HG02884 (cell line): ENCODE results near the gene MAD1L1.
"Not testable (repeated sequence)": the region's sequence is repeated elsewhere in the genome, so short reads cannot be mapped to it uniquely, and the experiment has no call there.

Source experiments
- ATAC-seq: cut with Tn5 transposase; IDR thresholded peaks from one replicate; pipeline ENCODE4 v1.9.1; 2021; ENCODE audit warnings: mild to moderate bottlenecking, moderate library complexity; ENCODE audit not compliant: unreplicated experiment

The MAD1L1 gene

DNA sequence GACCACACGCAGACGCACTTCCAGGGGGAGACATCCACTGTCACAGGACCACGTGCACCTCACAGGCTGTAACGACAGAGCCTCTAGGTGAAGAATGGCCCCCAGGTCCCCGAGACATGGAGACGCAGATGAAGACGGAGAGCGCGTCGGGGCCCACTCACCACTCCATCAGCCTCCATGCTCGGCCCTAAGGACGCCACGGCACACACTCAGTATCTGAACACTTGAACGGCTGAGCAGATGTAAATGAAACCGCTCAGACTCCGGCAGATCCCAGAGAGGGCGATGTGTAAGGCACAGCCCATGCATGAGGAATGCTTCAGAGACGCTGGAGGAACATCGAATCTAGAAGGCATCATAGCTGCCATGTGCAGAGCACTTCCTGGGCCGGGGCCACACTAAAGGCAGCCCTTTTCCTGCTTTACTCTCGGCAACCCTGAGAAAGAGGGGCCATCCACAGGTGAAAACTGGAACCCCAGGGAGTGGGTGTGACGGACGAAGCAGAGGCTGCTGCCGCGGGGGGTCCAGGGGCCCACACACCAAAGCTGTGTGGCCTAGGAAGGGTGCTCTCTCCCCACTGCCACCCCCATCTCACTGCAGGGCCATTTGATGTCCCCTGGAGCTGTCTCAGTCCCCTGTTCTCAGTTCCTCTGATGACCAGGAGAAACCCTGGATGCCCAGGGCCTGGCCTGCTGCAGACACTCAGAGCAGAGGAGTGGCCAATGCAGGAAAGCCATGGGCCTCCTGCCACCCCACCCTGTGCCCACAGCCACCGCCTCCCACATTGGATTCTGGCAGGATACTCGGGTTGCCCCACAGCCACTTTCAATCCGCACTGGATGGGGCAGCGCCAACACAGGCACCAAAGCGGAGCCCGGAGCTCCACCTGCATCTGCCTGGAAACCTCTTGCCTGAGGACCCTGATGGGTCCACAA, 253.8 kb downstream of the MAD1L1 start:
- ATAC-seq = no peak

DNA sequence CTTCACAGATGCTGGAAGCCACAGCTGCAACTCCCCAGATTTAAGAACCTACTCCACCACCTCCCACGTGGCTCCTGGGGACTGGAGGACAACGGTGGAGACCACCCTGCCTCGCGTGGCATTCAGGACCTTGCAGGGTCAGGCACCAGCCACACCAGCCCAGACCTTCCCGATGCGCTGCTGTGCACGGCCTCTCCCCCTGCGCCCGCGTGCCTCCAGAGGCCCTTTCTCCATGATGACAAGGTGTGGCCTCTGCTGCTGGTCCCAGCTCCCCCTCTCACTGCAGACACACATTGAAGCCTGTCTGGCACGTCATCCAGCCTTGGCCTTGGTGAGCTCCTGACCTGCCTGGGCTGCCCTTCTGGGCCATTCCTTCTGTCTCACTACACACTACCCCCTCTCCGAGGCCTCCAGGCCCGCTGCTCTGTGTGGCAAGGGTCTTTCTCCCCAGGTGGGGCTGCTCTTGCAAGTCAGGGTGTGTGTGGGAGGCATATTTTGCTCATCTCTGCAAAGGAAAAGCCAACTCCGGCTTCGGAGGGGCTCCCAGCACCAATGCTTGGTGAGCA, 254.8 kb downstream of the MAD1L1 start:
- no peak for ATAC-seq

DNA sequence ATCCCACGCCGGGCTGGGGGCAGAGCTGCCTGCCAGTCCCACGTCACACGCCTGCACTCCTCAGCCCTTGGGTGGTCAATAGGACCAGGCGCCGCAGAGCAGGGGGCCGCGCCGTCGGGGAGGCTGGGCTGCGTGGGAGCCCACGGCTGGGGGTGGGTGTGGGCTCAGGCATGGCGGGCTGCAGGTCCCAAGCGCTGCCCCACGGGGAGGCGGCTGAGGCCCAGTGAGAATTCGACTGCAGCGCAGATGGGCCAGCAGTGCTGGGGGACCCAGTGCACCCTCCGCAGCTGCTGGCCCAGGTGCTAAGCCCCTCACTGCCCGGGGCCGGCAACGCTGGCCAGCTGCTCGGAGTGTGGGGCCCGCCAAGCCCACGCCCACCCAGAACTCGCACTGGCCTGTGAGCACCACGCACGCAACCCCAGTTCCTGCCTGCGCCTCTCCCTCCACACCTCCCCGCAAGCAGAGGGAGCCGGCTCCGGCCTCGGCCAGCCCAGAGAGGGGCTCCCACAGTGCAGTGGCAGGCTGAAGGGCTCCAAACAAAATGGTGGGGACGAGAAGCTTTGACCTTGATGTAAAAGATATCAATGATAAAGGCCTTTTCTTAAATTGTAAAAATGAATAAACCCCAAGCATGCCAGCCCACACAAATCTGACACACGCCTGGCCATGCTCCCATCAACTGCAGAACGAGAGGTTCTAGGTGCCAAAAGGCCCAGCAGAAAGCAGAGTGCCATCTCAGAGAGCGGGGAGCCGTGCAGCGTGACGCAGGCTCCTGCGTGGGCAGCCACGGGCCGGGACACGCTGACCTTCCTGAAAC, 255.5 kb downstream of the MAD1L1 start:
- ATAC-seq = no peak

DNA sequence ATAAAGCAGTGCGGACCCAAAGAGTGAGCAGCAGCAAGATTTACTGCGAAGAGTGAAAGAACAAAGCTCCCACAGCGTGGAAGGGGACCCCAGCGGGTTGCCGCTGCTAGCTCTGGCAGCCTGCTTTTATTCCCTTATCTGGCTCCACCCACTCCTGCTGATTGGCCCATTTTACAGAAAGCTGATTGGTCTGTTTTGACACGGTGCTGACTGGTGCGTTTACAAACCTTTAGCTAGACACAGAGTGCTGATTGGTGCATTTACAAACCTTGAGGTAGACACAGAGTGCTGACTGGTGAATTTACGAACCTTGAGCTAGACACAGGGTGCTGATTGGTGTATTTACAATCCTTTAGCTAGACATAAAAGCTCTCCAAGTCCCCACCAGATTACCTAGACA, 256.2 kb downstream of the MAD1L1 start:
- not testable (repeated sequence) for ATAC-seq

DNA sequence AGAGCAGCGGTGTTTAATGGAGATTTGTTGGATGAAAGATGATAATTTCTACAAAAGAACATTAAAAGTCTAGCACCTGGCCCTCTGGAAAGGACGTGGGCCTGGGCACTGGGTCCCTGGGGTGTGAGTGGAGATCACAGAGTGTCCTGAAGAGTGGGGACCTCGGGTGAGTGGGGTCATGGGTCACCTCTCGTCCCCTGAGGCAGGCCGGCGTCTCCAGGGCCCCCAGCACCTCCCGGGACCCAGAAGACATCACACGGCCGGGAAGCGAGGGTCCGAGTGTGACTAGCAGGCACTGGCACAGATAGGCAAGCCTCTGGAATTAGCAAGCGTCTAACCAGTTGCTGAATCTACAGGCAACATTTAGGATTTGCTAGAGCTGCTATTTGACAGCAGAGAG, 257.2 kb downstream of the MAD1L1 start:
- ATAC-seq = no peak

DNA sequence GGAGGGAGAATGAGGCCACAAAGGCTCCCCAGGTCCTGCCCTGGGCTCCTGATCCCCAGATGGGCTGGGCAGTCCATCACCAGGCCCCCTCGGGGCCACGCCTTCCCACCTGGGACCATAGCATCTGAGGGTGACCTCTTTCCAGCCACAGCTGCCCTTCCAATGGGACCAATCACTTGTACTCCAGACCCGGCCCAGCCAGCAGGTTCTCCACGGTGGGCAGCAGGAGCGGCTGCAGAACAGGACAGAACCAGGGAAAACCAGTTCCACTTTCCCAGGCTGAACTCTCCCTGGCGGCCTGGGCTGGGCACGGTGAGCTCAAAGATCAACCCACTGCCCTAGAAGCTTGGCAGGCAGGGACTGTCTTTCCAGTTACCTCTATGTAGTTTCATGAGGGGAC, 257.6 kb downstream of the MAD1L1 start:
- no peak for ATAC-seq

DNA sequence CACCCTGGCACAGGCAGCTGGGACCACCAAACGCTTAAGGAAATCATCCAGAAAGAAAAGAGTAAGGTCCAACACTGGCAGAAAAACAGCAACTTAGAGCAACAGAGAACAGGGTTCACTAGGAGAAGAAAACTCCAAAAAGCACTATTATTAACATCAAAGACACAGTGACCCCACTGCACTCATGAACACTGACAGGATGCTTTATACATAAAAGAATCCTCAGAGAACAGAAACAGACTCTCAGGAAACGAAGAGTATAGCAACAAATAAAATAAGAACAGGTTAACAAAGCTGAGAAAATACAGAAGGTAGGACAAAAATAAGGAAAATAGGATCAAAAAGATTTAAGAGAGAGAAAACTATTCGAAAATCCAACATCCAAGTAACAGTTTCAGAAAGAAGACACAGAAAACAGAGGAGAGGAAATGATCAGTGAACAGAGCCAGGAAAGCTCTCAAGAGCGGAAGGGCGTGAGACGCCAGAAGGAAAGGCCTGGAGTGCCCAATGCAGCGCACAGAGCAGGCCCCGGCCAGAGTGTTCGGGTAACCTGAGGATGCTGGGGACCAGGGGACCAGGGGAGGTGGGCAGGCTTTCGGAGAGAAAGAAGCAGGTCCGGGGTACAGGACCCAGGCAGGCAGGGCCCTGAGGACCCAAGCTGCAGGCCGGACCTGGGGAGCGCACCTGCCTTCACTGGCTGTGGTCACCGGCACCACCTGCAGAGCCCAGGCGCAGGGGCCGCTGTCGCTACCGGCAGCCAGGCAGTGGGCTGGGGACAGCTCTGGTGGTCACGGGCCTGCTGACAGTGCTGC, 258.2 kb downstream of the MAD1L1 start:
- ATAC-seq = no peak

DNA sequence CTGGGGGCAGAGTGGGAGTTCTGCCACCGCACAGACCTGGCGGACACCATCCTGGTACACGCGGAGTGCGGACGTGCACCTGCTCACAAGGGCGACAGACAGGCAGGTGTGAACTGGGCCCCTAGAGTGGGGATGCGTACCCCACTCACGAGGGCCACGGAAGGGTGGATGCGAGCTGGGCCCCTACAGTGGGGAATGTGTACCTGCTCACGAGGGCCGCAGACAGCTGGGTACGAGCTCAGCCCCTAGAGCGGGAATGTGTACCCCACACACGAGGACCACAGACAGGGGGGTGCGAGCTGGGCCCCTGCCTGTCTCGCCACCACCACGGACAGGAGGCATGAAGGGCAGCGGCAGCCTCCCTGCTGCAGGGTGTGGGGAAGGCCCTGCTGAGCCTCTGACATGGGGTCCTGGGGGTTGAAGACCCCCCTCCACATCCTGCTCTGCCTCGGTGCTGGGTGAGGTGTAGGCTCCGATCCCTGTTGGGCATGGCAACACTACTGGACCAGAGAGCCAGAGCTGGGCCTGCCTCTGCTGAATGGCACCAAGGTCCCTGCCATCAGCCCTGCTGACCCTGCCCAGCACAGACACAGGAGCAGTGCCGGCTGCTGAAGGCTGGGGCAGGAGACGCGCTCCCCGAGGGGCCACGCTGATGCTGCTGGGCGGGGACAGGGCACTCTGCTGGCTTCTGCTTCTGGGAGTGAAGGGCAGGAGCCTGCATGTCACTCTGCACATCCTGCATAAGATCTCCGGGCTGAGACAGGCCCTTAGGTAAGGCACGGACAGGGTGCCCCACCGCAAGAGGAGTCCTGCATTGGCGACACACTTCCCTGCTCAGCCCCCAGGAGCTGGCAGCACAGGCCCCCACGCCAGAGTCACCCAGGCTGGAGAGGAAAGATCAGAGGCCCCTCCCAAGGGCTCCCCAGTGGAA, 259.2 kb downstream of the MAD1L1 start:
- no peak for ATAC-seq

DNA sequence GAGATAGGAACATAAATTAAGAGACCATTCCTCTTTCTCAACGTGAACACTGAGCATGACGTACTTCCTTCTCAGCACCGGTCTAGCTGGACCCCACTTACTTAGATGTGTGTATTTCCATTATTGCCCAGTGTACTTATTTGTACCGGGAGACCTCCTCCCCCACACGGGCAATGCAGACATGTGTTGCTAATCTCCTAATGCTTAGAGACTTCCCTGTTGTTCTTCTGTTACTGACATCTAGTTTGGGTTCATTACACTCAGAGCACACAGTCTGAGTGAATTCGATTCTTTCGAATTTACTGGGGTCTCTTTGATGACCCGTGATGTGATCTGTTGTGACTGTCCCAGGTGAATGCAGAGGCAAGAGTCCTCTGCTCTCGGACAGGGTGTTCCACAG, 260.0 kb downstream of the MAD1L1 start:
- ATAC-seq = no peak

DNA sequence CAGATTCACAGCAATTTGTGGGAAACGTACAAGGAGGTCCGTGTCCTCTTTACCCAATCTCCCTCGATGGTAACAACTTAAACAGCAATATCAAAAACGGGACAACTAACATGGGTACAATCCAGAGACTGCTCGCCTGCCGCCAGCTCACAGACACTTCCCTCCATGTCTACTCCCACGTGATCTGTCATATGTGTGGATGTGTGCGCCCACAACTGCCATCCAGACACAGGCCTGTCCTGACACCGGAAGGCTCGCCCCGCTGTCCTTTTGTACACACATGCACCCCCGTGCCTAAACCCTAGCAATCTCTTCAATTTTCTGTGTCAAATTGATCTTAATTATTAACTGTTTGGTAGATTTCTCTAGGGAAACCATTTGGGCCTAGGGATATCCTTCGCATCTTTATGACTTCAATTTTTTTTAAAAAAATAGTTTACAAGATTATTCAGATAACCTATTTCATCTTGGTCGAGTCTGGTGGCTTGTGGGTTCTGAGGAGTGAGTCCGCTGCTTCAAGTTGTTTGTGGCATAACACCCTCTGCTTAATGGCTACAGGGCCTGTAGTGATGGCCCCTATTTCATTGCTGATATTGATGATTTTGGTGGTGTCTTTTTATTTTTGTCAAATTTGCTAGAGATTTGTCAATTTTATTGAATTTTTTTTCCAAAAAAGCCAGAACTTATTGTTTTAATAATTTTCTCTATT, 260.6 kb downstream of the MAD1L1 start:
- ATAC-seq = no peak

DNA sequence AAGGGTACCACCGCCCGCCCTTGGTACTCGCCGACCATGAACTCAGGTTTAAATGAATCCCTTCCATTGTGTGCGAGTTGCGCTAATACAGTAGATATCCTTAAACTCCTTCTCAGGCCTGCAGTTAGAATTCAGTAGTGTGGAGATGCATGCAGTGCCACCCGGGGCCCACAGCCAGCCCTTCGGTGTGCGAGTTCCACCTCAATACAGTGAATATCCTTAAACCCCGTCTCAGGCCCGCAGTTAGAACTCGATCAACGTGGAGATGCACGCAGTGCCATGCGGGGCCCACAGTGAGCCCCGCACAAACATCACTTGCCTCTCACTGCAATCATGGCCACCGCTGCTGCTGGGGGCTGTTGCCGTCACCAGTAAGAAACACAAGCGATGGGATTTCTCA, 261.9 kb downstream of the MAD1L1 start:
- no peak for ATAC-seq

DNA sequence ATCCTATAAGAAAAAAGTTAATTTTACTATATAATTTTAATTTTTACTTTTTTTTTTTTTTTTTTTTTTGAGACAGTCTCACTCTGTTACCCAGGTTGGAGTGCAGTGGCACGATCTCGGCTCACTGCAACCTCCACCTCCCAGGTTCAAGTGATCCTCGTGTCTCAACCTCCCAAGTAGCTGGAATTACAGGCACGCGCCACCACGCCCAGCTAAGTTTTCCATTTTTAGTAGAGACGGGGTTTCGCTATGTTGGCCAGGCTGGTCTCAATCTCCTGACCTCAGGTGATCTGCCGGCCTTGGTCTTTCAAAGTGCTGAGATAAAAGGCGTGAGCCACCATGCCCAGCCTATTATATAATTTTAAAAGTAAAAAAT, 262.5 kb downstream of the MAD1L1 start:
- not testable (repeated sequence) for ATAC-seq

DNA sequence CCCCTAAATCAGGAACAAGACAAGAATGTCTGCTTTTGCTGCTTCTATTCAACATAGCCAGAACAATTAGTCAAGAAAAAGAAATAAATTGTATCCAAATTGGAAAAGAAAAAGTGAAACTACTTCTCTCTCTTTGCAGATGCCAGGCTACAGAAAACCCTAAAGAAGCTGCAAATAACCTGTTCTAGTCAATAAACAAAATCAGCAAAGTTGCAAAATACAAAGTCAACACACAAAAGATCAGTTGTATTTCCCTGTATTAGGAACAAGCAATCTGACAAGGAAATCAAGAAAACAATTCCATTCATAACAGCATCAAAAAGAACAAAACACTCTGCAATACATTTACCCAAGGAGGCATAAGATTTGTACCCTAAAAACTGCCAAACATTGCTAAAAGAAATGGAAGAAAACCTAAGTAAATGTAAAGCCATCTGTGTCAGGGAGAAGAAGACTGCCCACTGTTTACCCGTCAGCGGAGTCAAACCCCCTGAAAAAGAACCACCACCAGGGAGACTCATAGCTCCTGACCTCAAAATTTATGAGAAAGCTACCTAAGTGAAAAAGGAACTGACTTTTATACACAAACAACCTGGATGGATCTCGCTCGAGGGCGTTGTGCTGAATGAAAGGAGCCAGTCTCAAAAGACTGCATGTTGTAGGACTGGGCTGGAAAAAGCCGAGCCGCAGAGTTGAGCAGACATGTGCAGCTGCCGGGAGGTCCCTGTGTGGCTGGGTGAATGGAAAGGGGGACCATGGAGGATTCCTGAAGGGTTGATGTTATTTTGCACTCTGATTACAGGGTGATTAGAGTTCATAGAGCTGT, 263.1 kb downstream of the MAD1L1 start:
- no peak for ATAC-seq

DNA sequence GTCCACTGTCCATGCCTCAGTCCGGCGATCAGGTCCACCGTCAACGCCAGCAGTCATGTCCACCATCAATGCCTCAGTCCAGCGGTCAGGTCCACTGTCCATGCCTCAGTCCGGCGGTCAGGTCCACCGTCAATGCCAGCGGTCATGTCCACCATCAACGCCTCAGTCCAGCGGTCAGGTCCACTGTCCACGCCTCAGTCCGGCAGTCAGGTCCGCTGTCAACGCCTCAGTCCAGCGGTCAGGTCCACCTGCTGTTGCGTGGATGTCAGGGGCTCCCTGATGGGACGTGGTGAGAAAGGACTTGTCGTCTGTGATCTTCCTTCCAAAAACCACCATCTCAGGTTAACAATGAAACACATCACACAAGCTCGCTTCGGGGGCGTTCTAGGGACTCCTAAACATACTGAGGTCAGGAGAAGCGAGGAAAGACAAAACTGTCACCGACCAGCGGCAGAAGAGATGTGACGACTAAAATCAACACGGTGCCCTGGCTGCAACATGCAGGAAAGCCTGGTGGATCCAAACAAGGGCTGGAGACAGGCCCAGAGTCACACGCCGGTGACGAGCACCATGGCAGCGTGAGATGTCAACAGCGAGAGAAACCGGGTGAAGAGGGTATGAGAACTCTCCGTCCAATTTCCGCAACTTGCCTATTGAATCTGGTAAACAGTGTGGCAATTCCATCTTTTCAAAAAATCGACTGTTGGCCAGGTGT, 264.2 kb downstream of the MAD1L1 start:
- ATAC-seq = no peak

DNA sequence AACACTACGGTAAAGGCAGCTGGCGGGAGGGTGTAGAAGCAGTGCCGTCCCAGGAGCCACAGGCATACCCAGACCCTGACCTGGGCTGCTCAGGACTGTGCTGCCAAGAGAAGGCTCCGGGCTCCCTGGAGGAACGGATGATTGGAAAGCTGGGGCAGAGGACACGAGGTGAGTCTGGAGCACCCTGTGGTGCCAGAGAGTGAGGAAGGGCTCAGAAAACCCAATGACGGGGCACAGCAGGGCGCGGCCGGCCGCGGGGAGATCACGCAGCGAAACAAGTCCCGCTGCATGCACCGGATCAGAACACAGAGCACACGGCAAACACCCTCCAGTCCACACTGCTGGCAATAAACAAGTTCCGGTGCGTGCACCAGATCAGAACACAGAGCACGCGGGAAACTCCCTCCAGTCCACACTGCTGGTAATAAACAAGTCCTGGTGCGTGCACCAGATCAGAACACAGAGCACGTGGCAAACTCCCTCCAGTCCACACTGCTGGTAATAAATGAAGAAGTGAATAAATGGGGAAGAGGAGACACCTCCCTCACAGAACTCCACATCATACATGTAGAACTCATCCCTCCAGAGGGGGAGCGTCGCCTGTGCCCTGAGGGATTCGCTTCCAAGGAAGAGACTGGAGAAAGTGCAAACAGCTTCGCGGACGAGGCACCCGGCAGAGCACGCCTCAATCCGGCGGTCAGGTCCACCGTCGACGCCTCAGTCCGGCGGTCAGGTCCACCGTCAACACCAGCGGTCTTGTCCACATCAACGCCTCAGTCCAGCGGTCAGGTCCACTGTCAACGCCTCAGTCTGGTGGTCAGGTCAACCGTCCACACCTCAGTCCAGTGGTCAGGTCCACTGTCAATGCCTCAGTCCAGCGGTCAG, 265.0 kb downstream of the MAD1L1 start:
- no peak for ATAC-seq

DNA sequence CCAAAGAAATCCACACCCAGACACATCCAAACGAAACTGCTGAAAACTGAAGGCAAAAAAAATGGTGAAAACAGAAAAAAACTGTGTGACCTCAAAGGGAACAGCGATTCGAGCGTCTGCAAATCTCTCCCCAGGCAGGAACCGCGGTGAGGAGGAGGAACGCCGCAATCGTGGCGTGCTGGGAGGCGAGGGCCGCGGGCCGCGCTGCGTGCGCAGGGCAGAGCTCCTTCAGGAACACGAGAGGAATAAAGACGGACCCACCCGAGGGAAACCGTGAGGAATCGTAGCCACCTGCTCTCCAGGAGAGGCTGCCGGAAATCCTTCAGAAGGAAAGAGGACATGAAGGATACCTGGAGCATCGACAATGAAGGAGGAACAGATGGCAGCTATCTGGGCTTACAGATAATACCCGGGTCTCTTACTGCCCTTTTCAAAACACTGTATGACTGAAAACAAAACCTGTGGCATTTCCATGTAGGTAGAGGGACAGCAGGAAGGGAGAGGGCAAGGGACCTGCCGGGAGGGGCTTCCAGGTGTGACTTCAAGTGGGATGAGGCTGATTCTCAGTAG, 266.0 kb downstream of the MAD1L1 start:
- no peak for ATAC-seq
